HepG2 (cell line): ENCODE data around the gene ASCC3. TPM values are rescaled to one million over a fixed set of nuclear protein-coding genes. Genes with fewer than 3 reads are reported as not detected.

ENCODE experiments used
- ATAC-seq: fragments of 200-7000 bp; cut with Tn5 transposase; 3 replicates; pipeline ENCODE4 v1.9.1; 2020; ENCODE audit warnings: mild to moderate bottlenecking, moderate library complexity
- BruUV-seq: library from RNA; stranded (reverse); fragments of 400-500 nt; replicated peaks from 2 replicates; lab custom pipeline; 2021; lab: Mats Ljungman, UMichigan
- CTCF ChIA-PET: fragments of 300-600 bp; formaldehyde crosslinking; extraction: SDS; loops from one replicate; lab custom pipeline; 2021; ENCODE audit warnings: low total read pairs, inconsistent platforms, low intra/inter-chr PET ratio; lab: Yijun Ruan, JAX
- POLR2A ChIA-PET: fragments of 350-600 bp; sonication (Branson Sonifier 250); formaldehyde crosslinking; loops from one replicate; lab custom pipeline; 2020; ENCODE audit warnings: antibody characterized with exemption, inconsistent platforms; lab: Yijun Ruan, JAX
- DNase-seq: peaks from one replicate; pipeline ENCODE4 v3.0.0-alpha.2; 2015; ENCODE audit warnings: low spot score
- FAIRE-seq: peaks from 3 replicates; lab custom pipeline; 2011; peaks lifted over from hg19 to GRCh38; lab: Jason Lieb, UNC
- H2AFZ ChIP-seq: one replicate; pipeline ENCODE4 v1.6.1; 2011; ENCODE audit warnings: low read length, inconsistent platforms
- H3K27ac ChIP-seq: fragments of 300-600 bp; 3 replicates; pipeline ENCODE4 v1.8.0; 2011; ENCODE audit warnings: mixed run types, mild to moderate bottlenecking, mixed read lengths, low read length, inconsistent platforms; ENCODE audit not compliant: insufficient read depth; ENCODE audit errors: extremely low read length
- H3K27me3 ChIP-seq, 2 experiments: fragments of 200-600 bp in 1 of 2; 2 replicates in 1 of 2; 3 replicates in 1 of 2; pipeline versions ENCODE4 v1.6.0 to v1.8.0; 2011; ENCODE audit warnings: low read length in 2 of 2, mild to moderate bottlenecking in 2 of 2, moderate library complexity in 2 of 2, inconsistent platforms in 1 of 2; ENCODE audit not compliant: insufficient read depth in 2 of 2, control insufficient read depth in 1 of 2
- H3K36me3 ChIP-seq, 2 experiments: fragments of 200-600 bp in 1 of 2; replicated peaks in 1 of 2; 2 replicates in 1 of 2; 3 replicates in 1 of 2; pipeline versions ENCODE4 v1.5.1 to v1.8.0; 2011; ENCODE audit warnings: low read length in 2 of 2, inconsistent platforms in 1 of 2; ENCODE audit not compliant: insufficient read depth in 2 of 2, control insufficient read depth in 1 of 2
- H3K4me1 ChIP-seq: 2 replicates; pipeline ENCODE4 v1.5.1; 2012; ENCODE audit warnings: low read length, inconsistent platforms; ENCODE audit not compliant: insufficient read depth
- H3K4me2 ChIP-seq: 2 replicates; pipeline ENCODE4 v1.6.0; 2011; ENCODE audit warnings: low read depth, low read length, inconsistent platforms
- H3K4me3 ChIP-seq, 3 experiments: fragments of 200-600 bp in 1 of 3; sonication (generic), shearing (Covaris generic) in 1 of 3; replicated peaks in 1 of 3; 2 replicates each; pipeline ENCODE4 v1.5.1; 2011 to 2016; ENCODE audit warnings: low read length in 3 of 3, inconsistent platforms in 2 of 3, low read depth in 2 of 3, mild to moderate bottlenecking in 2 of 3, control low read depth in 1 of 3, mixed read lengths in 1 of 3; ENCODE audit not compliant: insufficient read depth in 1 of 3
- H3K79me2 ChIP-seq: one replicate; pipeline ENCODE4 v1.6.1; 2011; ENCODE audit warnings: low read length, inconsistent platforms; ENCODE audit not compliant: insufficient read depth
- H3K9ac ChIP-seq: 2 replicates; pipeline ENCODE4 v1.6.0; 2011; ENCODE audit warnings: mild to moderate bottlenecking, low read depth, low read length, inconsistent platforms; ENCODE audit not compliant: insufficient read depth
- H3K9me3 ChIP-seq: 2 replicates; pipeline ENCODE4 v1.5.1; 2012; ENCODE audit warnings: mild to moderate bottlenecking, low read length
- H4K20me1 ChIP-seq: 2 replicates; pipeline ENCODE4 v1.6.0; 2011; ENCODE audit warnings: inconsistent platforms, mild to moderate bottlenecking, low read length, moderate library complexity; ENCODE audit not compliant: insufficient read depth
- ARNTL ChIP-seq: sonication (generic); formaldehyde crosslinking; IDR thresholded peaks from 2 replicates; pipeline ENCODE4 v1.4.0; 2020; ENCODE audit warnings: mild to moderate bottlenecking, missing genetic modification reagents
- CHD4 ChIP-seq: fragments of 200-600 bp; sonication (generic); IDR thresholded peaks from 2 replicates; pipeline ENCODE4 v1.7.0; 2017; ENCODE audit warnings: mild to moderate bottlenecking, low read length, borderline replicate concordance
- HMGXB4 ChIP-seq, 2 experiments: sonication (generic) in 1 of 2; formaldehyde crosslinking in 1 of 2; IDR thresholded peaks; 2 replicates each; pipeline versions ENCODE4 v1.4.0 to v1.6.1; 2018 to 2020; ENCODE audit warnings: missing genetic modification reagents in 2 of 2, borderline replicate concordance in 1 of 2, low read depth in 1 of 2, mild to moderate bottlenecking in 1 of 2, missing biosample characterization in 1 of 2
- HOMEZ ChIP-seq: IDR thresholded peaks from 2 replicates; pipeline ENCODE4 v1.6.1; 2016; ENCODE audit warnings: low read depth
- JUN ChIP-seq: sonication (generic); formaldehyde crosslinking; IDR thresholded peaks from 2 replicates; pipeline ENCODE4 v1.4.0; 2020; ENCODE audit warnings: mild to moderate bottlenecking, missing genetic modification reagents
- MLLT10 ChIP-seq: sonication (generic); formaldehyde crosslinking; IDR thresholded peaks from 2 replicates; pipeline ENCODE4 v1.4.0; 2020; ENCODE audit warnings: missing genetic modification reagents
- NCOA5 ChIP-seq: sonication (generic); formaldehyde crosslinking; IDR thresholded peaks from 2 replicates; pipeline ENCODE4 v1.4.0; 2020; ENCODE audit warnings: missing genetic modification reagents
- NR3C1 ChIP-seq: sonication (generic); formaldehyde crosslinking; IDR thresholded peaks from 2 replicates; pipeline ENCODE4 v1.4.0; 2020; ENCODE audit warnings: missing genetic modification reagents
- SALL2 ChIP-seq: sonication (generic); formaldehyde crosslinking; IDR thresholded peaks from 2 replicates; pipeline ENCODE4 v1.8.1; 2023; ENCODE audit warnings: mild to moderate bottlenecking, missing genetic modification reagents, inconsistent platforms
- SMC3 ChIP-seq: IDR thresholded peaks from 2 replicates; pipeline ENCODE4 v1.6.1; 2011; ENCODE audit warnings: low read length, improper control_type of control experiment
- TSC22D2 ChIP-seq: sonication (generic); formaldehyde crosslinking; IDR thresholded peaks from 2 replicates; pipeline ENCODE4 v1.5.1; 2020; ENCODE audit warnings: missing genetic modification reagents, mild to moderate bottlenecking, borderline replicate concordance
- ZBTB7A ChIP-seq: sonication (generic); formaldehyde crosslinking; IDR thresholded peaks from 2 replicates; pipeline ENCODE4 v1.8.0; 2022; ENCODE audit warnings: mild to moderate bottlenecking, missing genetic modification reagents
- ZFP62 ChIP-seq: sonication (generic); formaldehyde crosslinking; IDR thresholded peaks from 2 replicates; pipeline ENCODE4 v1.4.0; 2020; ENCODE audit warnings: missing genetic modification reagents
- ZNF292 ChIP-seq: sonication (generic); formaldehyde crosslinking; IDR thresholded peaks from 2 replicates; pipeline ENCODE4 v1.8.1; 2022; ENCODE audit warnings: mild to moderate bottlenecking, low read depth, missing genetic modification reagents, borderline replicate concordance
- ZNF460 ChIP-seq: sonication (generic); formaldehyde crosslinking; IDR thresholded peaks from 2 replicates; pipeline ENCODE4 v1.5.1; 2020; ENCODE audit warnings: missing genetic modification reagents, mild to moderate bottlenecking, borderline replicate concordance
- ZNF543 ChIP-seq: sonication (generic); formaldehyde crosslinking; IDR thresholded peaks from 2 replicates; pipeline ENCODE4 v1.4.0; 2020; ENCODE audit warnings: mild to moderate bottlenecking, missing genetic modification reagents
- ZNF556 ChIP-seq: sonication (generic); formaldehyde crosslinking; IDR thresholded peaks from 2 replicates; pipeline ENCODE4 v1.4.0; 2020; ENCODE audit warnings: mild to moderate bottlenecking, missing genetic modification reagents, borderline replicate concordance
- WGBS: methylation state at CpG from one replicate; pipeline ENCODE4 v1.1.6; 2017; ENCODE audit warnings: low lambda C conversion rate; 5-methylcytosine and 5-hydroxymethylcytosine counted together
- in situ Hi-C: cut with HindIII; loops from 2 replicates; pipeline ENCODE4 v1.10.0; 2017; ENCODE audit warnings: low pct_unique_long_range_greater_than_20kb; ENCODE audit not compliant: extremely low pct_ligation_motif_present
- intact Hi-C: fragments of 100-400 bp; cut with micrococcal nuclease; formaldehyde crosslinking; loops from one replicate; pipeline ENCODE4 v1.10.0; 2022; ENCODE audit not compliant: unreplicated experiment
- polyA plus RNA-seq, 8 experiments: library from polyadenylated mRNA; depleted of rRNA in 3 of 8; stranded (reverse) in 7 of 8; unstranded in 1 of 8; fragments of >200 nt; fragmentation: Illumina TruSeq in 4 of 8; extraction: Trizol in 4 of 8; gene quantifications; 2 replicates each; pipeline versions ENCODE4 v1.2.1 to v1.2.3, GENCODE V29; 2011 to 2016; ENCODE audit warnings: low read depth in 4 of 8, missing spikeins in 1 of 8, mixed read lengths in 1 of 8; ENCODE audit not compliant: insufficient read depth in 1 of 8
- total RNA-seq, 5 experiments: library from RNA; depleted of rRNA; stranded (reverse); fragments of >200 nt; fragmentation: Illumina TruSeq; extraction: Trizol; gene quantifications; 2 replicates each; pipeline ENCODE4 v1.2.3, GENCODE V29; 2016; ENCODE audit warnings: low read depth in 1 of 5

ASCC3 gene
- total and polyA plus RNA-seq, 2 of the 13 experiments (the other 11 are each of a cell fraction or from before 2014, with no cell fraction given) = 23.1 to 55.7 TPM

DNA sequence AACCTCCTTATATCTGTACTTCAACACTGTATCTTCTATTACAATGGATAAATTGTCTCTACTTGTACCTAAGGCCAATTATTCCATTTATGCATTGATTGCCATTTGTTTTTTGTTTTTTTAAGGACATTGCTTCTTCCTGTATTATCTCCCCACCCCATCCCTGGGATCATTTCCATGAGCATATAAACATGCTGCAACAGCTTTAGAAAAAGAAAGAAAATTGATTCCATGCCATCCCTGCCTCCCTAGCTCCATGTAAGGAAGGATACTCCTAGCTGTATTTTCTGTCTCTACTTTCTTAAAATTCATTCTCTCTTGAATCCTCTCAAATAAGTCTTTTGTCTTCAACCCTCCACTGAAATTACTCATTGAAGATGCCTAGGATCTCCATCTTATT lies 314.6 kb downstream of the ASCC3 start:
- H3K4me2 ChIP-seq = no peak overlapping the region
- ChIA-PET POLR2A (no interaction called here), CTCF (no interaction called here)
- no peaks in the 10 kb centered on the region for H3K9me3 ChIP-seq
- H3K79me2 ChIP-seq = no peaks in the 10 kb centered on the region
- no peak for TF ChIP-seq TSC22D2 (CRISPR knock-in tag)
- FAIRE-seq (no peak), DNase-seq (no peak), ATAC-seq (no peak)
- H3K4me3 ChIP-seq = no peak overlapping the region
- BruUV-seq = no TSS peak
- H2AFZ ChIP-seq = no peak overlapping the region
- H4K20me1 ChIP-seq = no peaks in the 10 kb centered on the region
- no peaks in the 10 kb centered on the region for H3K36me3 ChIP-seq
- H3K27me3 ChIP-seq = no peaks in the 10 kb centered on the region
- no peak overlapping the region for H3K9ac ChIP-seq
- intact Hi-C loops = no loop called here
- H3K27ac ChIP-seq = no peak overlapping the region
- in situ Hi-C loops = no loop called here
- no peaks in the 10 kb centered on the region for H3K4me1 ChIP-seq

DNA sequence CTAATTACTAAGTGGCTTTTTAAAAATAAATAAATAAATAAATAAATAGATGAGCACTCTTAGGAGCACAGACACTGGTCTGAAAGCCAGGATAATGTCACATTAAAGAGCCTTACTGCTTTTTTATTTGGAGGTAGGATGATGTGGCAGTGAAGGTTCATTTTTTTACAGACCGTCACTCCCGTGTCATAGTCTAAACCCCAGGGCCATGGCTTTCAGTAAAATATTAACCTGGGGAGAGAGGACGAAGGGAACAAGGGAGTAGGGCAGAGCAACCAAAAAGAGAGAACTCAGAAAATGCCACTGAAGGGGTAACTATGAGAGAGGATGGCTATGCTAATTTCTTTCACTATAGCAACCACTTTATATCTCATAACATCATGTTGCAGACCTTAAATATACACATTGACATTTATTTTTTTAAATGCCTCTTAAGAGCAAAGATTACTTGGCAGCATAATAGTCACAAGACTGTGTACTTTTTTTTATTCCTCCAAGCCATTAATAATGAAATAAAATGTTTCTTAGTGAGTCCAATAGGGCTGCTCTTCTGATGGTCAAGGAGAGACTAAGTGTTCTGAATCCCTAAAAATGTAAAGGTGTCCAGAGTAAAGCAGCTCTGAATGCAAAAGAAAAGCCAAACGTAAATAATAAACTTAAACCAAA lies 315.6 kb downstream of the ASCC3 start:
- in situ Hi-C loops = no loop called here
- no peaks in the 10 kb centered on the region for H3K27me3 ChIP-seq
- intact Hi-C loops = no loop called here
- H3K79me2 ChIP-seq = no peaks in the 10 kb centered on the region
- FAIRE-seq = no peak
- no peaks in the 10 kb centered on the region for H3K9me3 ChIP-seq
- no peak overlapping the region for H2AFZ ChIP-seq
- no peak for ATAC-seq
- no peaks in the 10 kb centered on the region for H3K4me1 ChIP-seq
- ChIA-PET CTCF (no interaction called here), POLR2A (no interaction called here)
- H4K20me1 ChIP-seq = no peaks in the 10 kb centered on the region
- 90% methylated on average over 4 of the region's 4 CpGs for WGBS
- no peak overlapping the region for H3K27ac ChIP-seq
- H3K4me3 ChIP-seq = no peak overlapping the region
- BruUV-seq = no TSS peak
- DNase-seq = no peak
- no peak overlapping the region for H3K4me2 ChIP-seq
- H3K36me3 ChIP-seq = no peaks in the 10 kb centered on the region
- H3K9ac ChIP-seq = no peak overlapping the region
- TF ChIP-seq SALL2 (CRISPR knock-in tag) = no peak
- no peak for TF ChIP-seq ZNF543
- TF ChIP-seq NCOA5 (CRISPR knock-in tag) = no peak
- no peak for TF ChIP-seq MLLT10
- no peak for TF ChIP-seq ZNF292
- TF ChIP-seq ZFP62 (CRISPR knock-in tag) = no peak
- TF ChIP-seq ZBTB7A = no peak
- no peak for TF ChIP-seq SMC3
- no peak for TF ChIP-seq CHD4
- TF ChIP-seq HOMEZ (CRISPR knock-in tag) = no peak
- no peak for TF ChIP-seq HMGXB4 (CRISPR knock-in tag; IDR thresholded peaks at IDR 0.05; ENCODE audit: borderline replicate concordance in 1 of 2, low read depth in 1 of 2)
- no peak for TF ChIP-seq ZNF460
- no peak for TF ChIP-seq ARNTL (CRISPR knock-in tag)
- no peak for TF ChIP-seq JUN (CRISPR knock-in tag)
- no peak for TF ChIP-seq NR3C1 (CRISPR knock-in tag)
- TF ChIP-seq ZNF556 (CRISPR knock-in tag) = no peak
